Tongue (tissue), 2 donors: ENCODE data around the gene POU3F3. TPM values are rescaled to one million over a fixed set of nuclear protein-coding genes. Genes with fewer than 3 reads are reported as not detected.

Experiments used
- DNase-seq: peaks from one replicate; pipeline ENCODE4 v3.0.0-alpha.2; 2015
- total RNA-seq: library from RNA; depleted of rRNA; stranded (reverse); fragments of >200 nt; gene quantifications from one replicate; pipeline ENCODE4 v1.2.3, GENCODE V29; 2014

The POU3F3 gene
- total RNA-seq, 1 donor from 2014 or later, result not detected

- no peak for DNase-seq
These were observed 7.6 kb downstream of the POU3F3 start for GRCh38 chr2:104861351-104862057.

GRCh38 chr2:104862058-104862941, 8.4 kb downstream of the POU3F3 start:
- no peak for DNase-seq

GRCh38 chr2:104863146-104863467, 9.2 kb downstream of the POU3F3 start:
- DNase-seq, result no peak

- no peak for DNase-seq
These were observed 9.8 kb downstream of the POU3F3 start for GRCh38 chr2:104863468-104864279.

GRCh38 chr2:104864280-104865095, 10.6 kb downstream of the POU3F3 start:
- DNase-seq, result peak; percentile 1

GRCh38 chr2:104865096-104865470, 11.2 kb downstream of the POU3F3 start:
- peak; percentile 1 for DNase-seq

- peak; percentile 1 for DNase-seq
These were observed 12.4 kb downstream of the POU3F3 start for GRCh38 chr2:104866122-104866864.

- peak; percentile 1 for DNase-seq
These were observed 13.2 kb downstream of the POU3F3 start for GRCh38 chr2:104866883-104867812.

- no peak for DNase-seq
These were observed 14.0 kb downstream of the POU3F3 start for GRCh38 chr2:104867813-104868504.

- no peak for DNase-seq
These were observed 14.6 kb downstream of the POU3F3 start for GRCh38 chr2:104868505-104868866.

- DNase-seq, result no peak
These were observed 16.4 kb downstream of the POU3F3 start for GRCh38 chr2:104870100-104870975.

- peak; percentile 2 for DNase-seq
These were observed 17.7 kb downstream of the POU3F3 start for GRCh38 chr2:104871649-104871971.

- DNase-seq, result peak; percentile 17
These were observed 18.3 kb downstream of the POU3F3 start for GRCh38 chr2:104871972-104872865.

GRCh38 chr2:104872866-104873688, 19.2 kb downstream of the POU3F3 start:
- peak; percentile 85 for DNase-seq

GRCh38 chr2:104873689-104874054, 19.8 kb downstream of the POU3F3 start:
- DNase-seq, result no peak

GRCh38 chr2:104874230-104874629, 20.3 kb downstream of the POU3F3 start:
- no peak for DNase-seq

GRCh38 chr2:104875262-104875661, 21.3 kb downstream of the POU3F3 start:
- no peak for DNase-seq
